Endothelial cell (in vitro differentiated cells): Measurements from ENCODE around the gene CYP4F8. TPM values are rescaled to one million over a fixed set of nuclear protein-coding genes. Genes with fewer than 3 reads are reported as not detected.

Source experiments
- DNase-seq: peaks from one replicate; pipeline ENCODE4 v3.0.0; 2021; ENCODE audit warnings: low spot score
- H3K27ac Mint-ChIP-seq: one replicate; pipeline ENCODE4 v1.8.0; 2021; ENCODE audit warnings: mixed read lengths, inconsistent platforms; ENCODE audit not compliant: unreplicated experiment
- H3K27me3 Mint-ChIP-seq: one replicate; pipeline ENCODE4 v1.8.0; 2021; ENCODE audit warnings: mild to moderate bottlenecking, moderate library complexity, mixed read lengths, inconsistent platforms; ENCODE audit not compliant: unreplicated experiment
- H3K36me3 Mint-ChIP-seq: one replicate; pipeline ENCODE4 v1.8.0; 2021; ENCODE audit warnings: mild to moderate bottlenecking, low read depth, mixed read lengths, inconsistent platforms; ENCODE audit not compliant: unreplicated experiment
- H3K4me1 Mint-ChIP-seq: one replicate; pipeline ENCODE4 v1.8.0; 2021; ENCODE audit warnings: mild to moderate bottlenecking, mixed read lengths, inconsistent platforms; ENCODE audit not compliant: unreplicated experiment
- H3K4me3 Mint-ChIP-seq: one replicate; pipeline ENCODE4 v1.8.0; 2021; ENCODE audit warnings: mild to moderate bottlenecking, mixed read lengths, inconsistent platforms; ENCODE audit not compliant: unreplicated experiment
- H3K9me3 Mint-ChIP-seq: one replicate; pipeline ENCODE4 v1.8.0; 2021; ENCODE audit warnings: mixed read lengths, inconsistent platforms; ENCODE audit not compliant: unreplicated experiment
- CTCF ChIP-seq: fragments of 200-600 bp; sonication (generic); IDR thresholded peaks from one replicate; pipeline ENCODE4 v1.5.0; 2021; ENCODE audit warnings: antibody characterized with exemption; ENCODE audit not compliant: unreplicated experiment
- total RNA-seq: library from RNA; stranded (reverse); fragmentation: NEBNext Ultra II Directional; extraction: Animal tissue kit (Norgen Biotek cat#: 25700); gene quantifications from one replicate; pipeline ENCODE4 v1.2.1, GENCODE V29; 2021; ENCODE audit not compliant: unreplicated experiment

CYP4F8 gene
- total RNA-seq, 1 donor from 2014 or later, result not detected

GRCh38 chr19:15669440-15669839 lies 54.4 kb downstream of the CYP4F8 start:
- no peak for TF ChIP-seq CTCF
- peaks cover 25% of the 10 kb centered on the region for H3K9me3 Mint-ChIP-seq
- H3K36me3 Mint-ChIP-seq, result peaks cover 7% of the 10 kb centered on the region
- no peaks in the 10 kb centered on the region for H3K4me1 Mint-ChIP-seq
- peaks cover 8% of the 10 kb centered on the region for H3K27me3 Mint-ChIP-seq
- H3K27ac Mint-ChIP-seq, result peak overlapping the region; percentile 10
- no peak for DNase-seq
- H3K4me3 Mint-ChIP-seq, result no peak overlapping the region

GRCh38 chr19:15669891-15670290 lies 54.9 kb downstream of the CYP4F8 start:
- H3K27me3 Mint-ChIP-seq, result peaks cover 10% of the 10 kb centered on the region
- no peak for TF ChIP-seq CTCF

GRCh38 chr19:15671237-15671821 lies 56.3 kb downstream of the CYP4F8 start:
- DNase-seq, result no peak
- Mint-ChIP-seq H3K9me3 (peaks cover 16% of the 10 kb centered on the region), H3K27me3 (peaks cover 10% of the 10 kb centered on the region), H3K27ac (no peak overlapping the region), H3K4me3 (no peak overlapping the region), H3K36me3 (peaks cover 15% of the 10 kb centered on the region), H3K4me1 (no peaks in the 10 kb centered on the region)
- TF ChIP-seq CTCF, result no peak

More at GRCh38 chr19:15669891-15670290, 54.9 kb downstream of the CYP4F8 start:
- peaks cover 25% of the 10 kb centered on the region for H3K9me3 Mint-ChIP-seq
- no peaks in the 10 kb centered on the region for H3K4me1 Mint-ChIP-seq
- peaks cover 10% of the 10 kb centered on the region for H3K36me3 Mint-ChIP-seq
- H3K27ac Mint-ChIP-seq, result no peak overlapping the region
- DNase-seq, result no peak
- H3K4me3 Mint-ChIP-seq, result no peak overlapping the region

- peaks cover 13% of the 10 kb centered on the region for H3K27me3 Mint-ChIP-seq
- no peaks in the 10 kb centered on the region for H3K4me1 Mint-ChIP-seq
- no peak overlapping the region for H3K4me3 Mint-ChIP-seq
- no peak for TF ChIP-seq CTCF
- peaks cover 21% of the 10 kb centered on the region for H3K9me3 Mint-ChIP-seq
- DNase-seq, result no peak
- H3K27ac Mint-ChIP-seq, result no peak overlapping the region
- H3K36me3 Mint-ChIP-seq, result peaks cover 15% of the 10 kb centered on the region
Observed at GRCh38 chr19:15671891-15672579, 57.0 kb downstream of the CYP4F8 start.

- Mint-ChIP-seq H3K27ac (no peak within 1 kb of the TSS), H3K4me3 (no peak within 1 kb of the TSS), H3K27me3 (peaks cover 13% of the 10 kb centered on the region), H3K36me3 (peaks cover 18% of the 10 kb centered on the region), H3K9me3 (peaks cover 25% of the 10 kb centered on the region), H3K4me1 (no peaks in the 10 kb centered on the region)
- no peak for TF ChIP-seq CTCF
- no peak for DNase-seq
Observed at GRCh38 chr19:15672580-15673175, 57.7 kb downstream of the CYP4F8 start, which contains the start of gene CYP4F12. Gene CYP4F12, plus strand, starts transcription at chr19:15673087. Its CDS starts 443 bp downstream, at chr19:15673530.
